RPMI8226 (cell line): ENCODE results near the gene PACS1.
A peak's percentile ranks its signal among the peaks of the same experiment; 100 is the strongest.
"Not testable (repeated sequence)": the region's sequence is repeated elsewhere in the genome, so short reads cannot be mapped to it uniquely, and the experiment has no call there.

Experiments
- DNase-seq: peaks from one replicate; pipeline ENCODE4 v3.0.0-alpha.2; 2015

PACS1 gene

DNA sequence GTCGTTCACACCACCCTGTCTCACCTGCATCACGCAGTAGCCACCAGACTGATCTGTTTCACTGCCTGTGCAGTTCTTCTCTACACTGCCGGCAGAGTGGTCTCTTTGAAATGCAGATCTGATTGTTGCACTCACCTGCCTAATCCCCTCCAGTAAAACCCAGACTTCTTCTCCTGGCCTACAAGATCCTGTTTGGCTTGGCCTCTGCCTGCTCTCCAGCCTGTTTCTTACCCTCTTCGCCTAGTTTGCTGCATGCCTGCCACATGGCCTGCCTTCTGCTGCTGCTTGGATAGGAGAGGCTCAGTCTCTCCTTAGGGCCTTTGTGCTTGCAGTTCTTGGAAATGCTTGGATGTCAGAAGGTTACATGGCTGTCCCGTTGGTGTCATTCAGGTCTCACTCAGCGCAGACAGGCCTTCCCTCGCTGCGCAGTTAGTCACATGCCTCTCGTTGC lies 42.0 kb downstream of the PACS1 start:
- DNase-seq = peak; percentile 26

DNA sequence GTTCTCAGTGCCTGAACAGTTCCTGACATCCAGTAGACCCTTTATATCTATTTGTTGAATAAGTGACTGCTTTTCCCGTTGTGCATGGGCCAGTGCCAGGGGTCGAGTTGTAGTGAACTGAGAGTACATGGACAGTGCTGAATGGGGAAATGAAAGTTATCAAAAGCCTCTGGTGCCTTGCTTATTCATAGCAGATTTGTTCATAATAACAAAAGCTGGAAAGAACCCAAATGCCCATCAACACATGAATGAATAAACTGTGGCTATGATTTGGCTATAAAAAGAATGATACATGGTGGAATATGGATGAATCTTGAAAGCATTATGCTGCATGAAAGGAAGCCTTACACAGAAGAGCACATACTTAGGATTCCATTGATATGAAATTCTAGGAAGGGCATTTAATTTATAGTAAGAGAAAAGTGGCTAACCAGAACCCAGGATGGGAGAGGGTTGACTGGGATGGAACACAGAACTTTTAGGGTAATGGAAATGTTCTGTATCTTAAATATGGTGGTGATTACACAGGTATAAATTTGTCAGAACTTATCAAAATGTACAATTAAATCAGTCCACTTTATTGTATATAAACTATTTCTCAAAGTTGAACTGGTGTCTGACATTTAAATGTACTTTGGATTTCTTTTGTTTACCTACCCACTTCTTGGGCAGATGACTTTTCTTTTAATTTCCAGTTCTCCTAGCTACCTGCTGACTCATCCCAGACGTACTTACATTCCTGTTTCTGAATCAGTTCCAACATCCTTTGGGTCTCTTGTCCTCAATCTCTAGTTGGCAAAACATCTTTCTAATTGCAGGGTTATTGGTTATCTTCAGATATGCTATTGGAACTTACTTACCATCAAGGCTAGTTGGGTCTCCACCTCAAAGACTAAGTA lies 42.8 kb downstream of the PACS1 start:
- DNase-seq = peak; percentile 85

DNA sequence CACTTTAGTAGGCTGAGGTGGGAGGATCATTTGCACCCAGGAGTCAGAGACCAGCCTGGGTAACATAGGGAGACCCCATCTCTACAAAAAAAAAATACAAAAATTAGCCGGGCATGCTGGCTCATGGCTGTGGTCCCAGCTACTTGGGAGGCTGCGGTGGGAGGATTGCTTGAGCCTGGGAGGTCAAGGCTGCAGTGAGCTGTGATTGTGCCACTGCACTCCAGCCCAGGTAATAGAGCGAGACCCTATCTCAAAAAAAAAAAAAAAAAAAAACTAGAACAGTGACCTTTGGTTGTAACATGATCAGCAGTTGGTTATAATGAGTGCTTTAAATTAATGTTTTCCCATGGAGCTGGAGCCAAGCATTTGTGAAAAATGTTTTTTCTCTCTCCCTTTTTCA lies 44.9 kb downstream of the PACS1 start:
- not testable (repeated sequence) for DNase-seq

DNA sequence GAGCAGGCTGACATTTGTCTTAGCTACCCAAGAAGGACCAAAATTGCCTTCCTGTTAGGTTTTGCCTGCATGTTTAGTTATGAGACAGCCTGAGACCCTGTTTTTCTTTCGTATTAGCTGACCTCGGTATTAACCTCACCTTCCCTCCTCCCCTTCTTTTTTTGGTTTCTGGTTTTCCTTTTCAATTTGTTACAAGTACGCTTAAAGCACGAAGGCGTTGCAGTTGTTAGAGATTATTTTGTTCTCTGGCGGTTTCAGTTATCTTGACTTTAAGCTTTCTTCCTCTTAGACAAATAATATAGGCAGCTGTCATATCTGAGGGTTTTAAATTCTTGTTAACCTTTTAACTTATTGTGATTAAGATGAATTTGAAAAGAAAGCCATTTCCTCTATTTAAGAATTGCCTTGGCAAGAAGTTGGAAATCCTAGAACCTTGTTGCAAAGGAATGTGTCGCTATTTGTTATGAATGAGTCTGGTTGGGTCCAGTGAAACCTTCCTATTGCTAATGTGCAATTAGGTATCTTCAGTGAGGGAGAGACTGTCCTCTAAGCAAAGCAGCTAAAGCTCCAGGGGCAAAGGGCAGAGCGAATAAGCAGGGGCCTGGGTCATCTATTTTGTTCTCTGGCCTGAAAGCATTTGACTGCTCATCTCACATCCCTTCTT lies 45.7 kb downstream of the PACS1 start:
- DNase-seq = no peak

DNA sequence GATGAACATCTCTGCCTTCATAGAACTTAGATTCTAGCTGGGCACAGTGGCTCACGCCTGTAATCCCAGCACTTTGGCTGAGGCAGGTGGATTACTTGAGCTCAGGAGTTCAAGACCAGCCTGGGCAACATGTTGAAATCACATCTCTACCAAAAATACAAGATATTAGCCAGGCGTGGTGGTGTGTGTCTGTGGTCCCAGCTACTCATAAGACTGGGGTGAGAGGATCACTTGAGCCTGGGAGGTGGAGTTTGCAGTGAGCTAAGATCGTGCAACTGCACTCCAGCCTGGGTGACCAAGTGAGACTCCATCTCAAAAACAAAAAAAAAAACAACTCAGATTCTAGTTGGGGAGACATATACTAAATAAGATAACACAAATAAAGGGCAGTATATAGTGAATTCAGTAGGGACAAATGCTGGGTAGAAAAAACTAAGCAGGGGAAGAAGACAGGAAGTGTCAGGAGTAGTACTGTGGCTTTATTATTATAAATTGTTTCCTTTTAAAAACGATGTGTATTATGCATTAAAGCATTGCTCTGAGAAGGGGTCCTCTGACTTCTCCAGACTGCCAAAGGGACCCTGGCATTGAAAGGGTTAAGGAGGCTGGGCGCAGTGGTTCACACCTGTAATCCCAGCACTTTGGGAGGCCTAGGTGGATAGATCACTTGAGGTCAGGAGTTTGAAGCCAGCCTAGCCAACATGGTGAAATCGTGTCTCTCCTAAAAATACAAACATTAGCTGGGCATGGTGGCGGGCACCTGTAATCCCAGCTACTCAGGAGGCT lies 46.7 kb downstream of the PACS1 start:
- no peak for DNase-seq

DNA sequence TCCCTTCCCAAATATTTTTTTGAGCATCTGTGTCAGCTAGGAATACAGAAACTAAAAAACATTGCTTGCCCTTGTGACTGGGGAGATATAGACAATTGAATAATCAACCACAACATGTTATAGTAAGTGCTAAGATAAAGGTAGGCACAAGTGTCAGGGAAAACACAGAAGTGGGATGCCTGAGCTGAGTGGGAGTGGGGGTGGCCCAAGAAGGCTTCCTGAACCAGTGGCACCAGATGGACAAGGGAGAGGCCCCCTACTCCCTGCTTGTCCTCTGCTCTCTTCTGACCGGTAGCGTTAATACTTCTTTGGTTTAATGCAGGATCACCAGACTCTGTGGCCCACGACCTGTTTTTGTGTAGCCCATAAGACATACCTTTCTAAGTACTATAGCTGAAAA lies 48.8 kb downstream of the PACS1 start:
- DNase-seq = no peak

DNA sequence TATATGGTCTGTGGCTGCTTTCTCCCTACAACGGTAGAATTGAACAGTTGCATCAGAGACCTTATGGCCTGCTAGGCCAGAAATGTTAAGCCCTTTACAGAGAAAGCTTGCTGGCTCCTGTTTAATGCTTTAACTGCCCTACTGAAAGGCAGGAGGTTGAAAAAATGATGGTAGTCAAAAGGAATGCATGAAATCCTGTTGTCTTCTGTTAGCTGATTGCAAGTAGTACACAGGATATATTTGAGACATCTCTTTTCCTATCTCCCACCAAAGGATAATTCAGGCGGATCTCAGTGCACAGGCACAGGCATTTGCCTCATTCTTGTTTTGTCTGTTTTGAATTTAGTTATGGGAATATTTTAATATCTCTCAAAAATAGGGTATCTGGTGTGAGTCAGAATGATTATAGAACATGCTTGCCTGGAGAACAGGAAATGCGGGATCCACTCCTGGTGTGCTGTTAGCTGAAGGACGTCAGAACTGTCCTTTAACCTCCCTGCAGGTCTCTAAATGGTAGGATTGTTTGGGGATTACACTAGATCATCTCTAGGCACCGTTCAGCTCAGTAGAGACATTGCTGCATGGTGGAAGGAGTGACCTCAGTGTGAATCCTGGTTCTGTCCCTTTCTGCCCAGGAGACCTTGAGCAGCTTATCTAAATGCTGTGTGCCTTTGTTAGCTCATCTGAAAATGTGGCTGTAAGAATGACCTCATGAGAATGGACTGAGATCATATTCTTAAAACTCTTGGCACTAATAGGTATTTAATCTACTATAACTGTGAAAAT lies 49.5 kb downstream of the PACS1 start:
- no peak for DNase-seq

DNA sequence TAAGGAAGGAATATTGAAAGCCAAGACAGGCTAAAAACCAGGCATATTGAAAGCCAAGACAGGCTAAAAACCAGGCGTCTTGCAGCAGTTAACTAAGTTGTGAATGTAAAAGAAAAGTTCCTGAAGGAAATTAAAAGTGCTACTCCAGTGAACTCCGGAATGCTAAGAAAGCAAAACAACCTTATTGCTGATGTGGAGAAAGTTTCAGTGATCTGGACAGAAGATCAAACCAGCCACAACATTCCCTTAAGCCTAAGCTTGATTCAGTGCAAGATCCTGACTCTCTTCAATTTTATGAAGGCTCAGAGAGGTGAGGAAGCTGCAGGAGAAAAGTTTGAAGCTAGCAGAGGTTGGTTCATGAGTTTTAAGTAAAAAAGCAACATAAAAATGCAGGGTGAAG lies 51.4 kb downstream of the PACS1 start:
- no peak for DNase-seq

DNA sequence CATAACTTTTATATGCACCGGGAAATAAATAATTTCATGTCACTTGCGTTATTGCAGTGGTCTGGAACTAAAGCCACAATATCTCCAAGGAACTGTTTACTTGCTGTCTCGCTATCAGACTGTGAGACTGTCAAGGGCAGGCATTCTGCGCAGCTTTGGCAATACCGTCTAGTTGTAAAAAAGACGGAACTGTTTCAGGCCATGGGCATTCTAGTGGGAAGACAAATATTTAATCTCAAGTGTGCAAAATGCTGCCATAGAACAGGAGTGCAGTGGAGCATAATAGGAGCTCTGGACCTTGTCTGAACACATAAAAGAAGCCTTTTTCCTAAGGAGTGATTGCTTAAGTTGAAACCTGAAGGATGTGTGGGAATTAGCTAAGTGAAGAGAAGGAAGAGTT lies 53.8 kb downstream of the PACS1 start:
- no peak for DNase-seq

DNA sequence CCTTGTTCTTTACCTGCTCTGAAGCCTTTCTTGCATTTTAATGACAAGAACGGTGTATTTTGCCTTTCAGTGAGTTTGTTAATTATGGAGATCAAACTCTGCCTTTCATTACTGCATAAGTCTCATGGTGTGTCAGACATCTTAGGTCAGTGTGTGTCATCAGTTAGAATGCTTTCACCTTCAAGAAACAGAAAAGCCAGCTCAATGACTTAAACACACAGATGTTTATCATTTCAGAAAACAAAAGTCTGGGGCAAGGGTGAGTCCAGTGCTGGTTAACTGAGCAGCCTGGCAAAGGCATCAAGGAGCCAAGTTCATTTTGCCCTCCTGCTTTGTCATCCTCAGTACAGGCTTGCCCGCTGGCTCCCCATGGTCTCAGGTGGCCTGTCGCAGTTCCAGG lies 54.5 kb downstream of the PACS1 start:
- no peak for DNase-seq

DNA sequence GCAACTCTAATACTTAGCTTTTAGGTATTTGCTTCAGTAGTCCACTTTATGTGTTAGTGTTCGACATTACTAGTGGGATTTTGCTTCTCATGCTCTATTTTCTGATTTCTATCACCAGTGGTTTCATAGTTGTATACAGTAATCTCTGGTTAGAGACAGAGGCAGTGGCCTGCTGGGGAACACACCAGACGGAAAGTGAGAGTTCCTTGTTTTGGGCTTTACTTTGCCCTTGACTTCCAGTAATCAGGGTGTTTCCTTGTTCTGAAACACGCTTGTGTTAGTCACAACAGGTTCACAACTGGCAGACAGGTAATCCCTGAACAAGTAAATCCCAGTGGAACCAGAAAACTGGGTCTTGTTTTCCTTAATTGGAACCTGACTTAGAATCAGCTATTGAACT lies 56.0 kb downstream of the PACS1 start:
- DNase-seq = no peak

DNA sequence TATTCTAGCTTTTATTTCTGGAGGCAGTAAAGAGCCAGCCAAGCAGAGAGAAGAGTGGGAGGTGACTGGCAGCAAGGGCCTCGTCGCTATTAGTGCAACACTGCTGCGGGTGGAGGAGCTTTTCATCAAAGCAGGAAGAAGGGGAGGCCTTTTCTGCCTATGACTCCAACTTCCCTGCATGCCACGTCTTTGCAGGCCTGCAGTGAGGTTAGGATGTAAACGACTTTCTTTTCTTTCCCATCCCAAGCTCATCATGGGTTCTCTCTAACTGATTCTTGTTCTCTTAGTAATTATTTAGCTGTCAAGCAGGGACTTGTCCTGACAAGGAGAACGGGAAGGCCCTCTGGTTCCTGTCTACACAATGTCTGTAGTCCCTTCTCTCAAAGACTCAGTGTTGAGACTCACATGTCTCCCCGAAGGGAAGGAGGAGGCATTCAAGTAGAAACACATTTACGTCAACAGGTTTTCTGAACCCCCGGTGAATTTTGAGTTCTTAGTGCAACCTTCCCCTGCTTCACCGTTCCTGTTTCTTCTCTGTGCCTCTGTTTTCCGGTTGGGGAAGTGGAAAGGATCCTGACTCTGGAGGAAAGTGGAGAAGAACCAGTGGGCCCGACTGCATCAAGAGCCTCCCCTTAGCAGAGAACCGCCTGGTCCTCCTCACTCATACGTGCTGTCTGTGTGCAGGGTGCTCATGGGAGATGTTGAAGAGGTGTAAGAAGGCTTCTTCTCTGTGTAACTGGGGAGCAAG lies 56.9 kb downstream of the PACS1 start:
- no peak for DNase-seq

DNA sequence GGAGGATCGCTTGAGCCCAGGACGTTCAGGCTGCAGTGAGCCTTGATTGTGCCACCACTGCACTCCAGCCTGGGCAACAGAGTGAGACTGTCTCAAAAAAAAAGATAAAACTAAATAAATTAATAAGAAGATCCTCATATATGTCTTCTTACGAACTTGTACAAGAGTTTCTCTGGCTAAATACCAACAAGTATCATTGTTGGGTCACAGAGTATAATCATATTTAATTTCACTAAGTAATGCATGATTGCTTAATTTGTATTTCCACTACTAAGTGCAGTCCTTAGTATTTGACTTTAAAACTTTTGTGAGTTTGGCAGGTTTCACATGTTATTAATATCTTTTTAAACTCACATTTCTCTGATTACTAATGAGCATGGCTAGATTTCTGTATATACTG lies 60.9 kb downstream of the PACS1 start:
- DNase-seq = no peak

DNA sequence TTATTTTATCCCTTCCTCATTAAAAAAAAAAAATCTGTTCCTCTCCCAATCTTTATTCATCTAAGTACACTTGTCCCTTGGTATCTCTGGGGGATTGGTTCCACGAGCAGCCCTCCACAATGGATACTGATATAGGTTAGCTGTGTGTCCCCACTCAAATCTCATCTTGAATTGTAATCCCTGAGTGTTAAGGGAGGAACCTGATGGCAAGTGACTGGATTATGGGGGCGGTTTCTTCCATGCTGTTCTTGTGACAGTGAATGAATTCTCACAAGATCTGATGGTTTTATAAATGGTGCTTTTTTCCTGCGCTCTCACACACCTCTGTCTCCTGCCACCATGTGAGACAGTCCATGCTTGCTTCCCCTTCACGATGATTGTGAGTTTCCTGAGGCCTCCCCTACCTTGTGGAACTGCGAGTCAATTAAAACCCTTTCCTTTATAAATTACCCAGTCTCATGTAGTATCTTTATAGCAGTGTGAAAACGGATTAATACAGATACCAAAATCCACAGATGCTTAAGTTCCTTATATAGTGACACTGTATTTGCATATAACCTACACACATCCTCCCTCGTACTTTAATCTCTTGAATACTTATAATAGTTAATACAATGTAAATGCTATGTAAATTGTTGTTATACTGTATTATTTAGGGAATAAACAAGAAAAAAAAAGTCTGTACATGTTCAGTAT lies 62.0 kb downstream of the PACS1 start:
- no peak for DNase-seq

DNA sequence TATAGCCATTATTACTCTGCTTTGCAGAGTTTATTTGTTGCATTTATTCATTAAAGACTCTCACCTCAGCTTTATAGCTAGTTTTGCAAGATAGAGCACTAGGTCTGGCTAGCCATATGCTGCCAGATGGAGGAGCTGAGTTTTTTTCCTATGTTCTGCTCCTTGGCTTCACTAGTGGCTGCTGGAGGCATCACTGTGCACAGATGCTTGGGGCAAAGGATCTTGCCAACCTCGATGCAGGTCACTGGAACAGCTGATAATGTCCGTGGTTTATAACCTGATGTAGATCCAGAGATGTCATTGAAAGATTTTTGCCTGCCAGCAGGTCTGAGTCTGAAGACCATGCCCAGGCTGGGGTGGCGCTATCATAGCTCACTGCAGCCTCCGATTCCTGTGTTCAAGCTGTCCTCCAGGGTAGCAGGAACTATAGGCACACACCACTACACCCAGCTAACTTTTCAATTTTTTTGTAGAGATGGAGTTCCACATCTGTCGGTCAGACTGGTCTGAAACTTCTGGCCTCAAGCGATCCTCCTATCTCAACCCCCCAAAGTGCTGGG lies 63.2 kb downstream of the PACS1 start:
- DNase-seq = peak; percentile 32

DNA sequence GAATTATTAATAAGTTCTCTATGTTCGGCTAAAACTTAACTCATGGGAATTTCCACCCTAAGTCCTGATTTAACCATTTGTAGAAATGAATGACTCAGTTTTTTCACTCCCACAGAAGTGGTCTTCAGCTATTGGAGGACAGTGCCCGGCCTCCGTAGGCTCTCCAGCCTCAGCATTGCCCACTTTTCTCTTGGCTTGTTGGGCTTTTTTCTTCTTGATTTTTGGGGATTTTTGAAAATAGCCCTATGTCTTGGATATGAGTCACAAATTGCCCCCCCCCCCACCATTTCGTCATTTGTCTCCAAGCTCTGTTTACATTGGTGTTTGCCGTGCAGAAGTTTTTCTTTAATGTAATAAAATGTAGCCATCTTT lies 66.7 kb downstream of the PACS1 start:
- no peak for DNase-seq

DNA sequence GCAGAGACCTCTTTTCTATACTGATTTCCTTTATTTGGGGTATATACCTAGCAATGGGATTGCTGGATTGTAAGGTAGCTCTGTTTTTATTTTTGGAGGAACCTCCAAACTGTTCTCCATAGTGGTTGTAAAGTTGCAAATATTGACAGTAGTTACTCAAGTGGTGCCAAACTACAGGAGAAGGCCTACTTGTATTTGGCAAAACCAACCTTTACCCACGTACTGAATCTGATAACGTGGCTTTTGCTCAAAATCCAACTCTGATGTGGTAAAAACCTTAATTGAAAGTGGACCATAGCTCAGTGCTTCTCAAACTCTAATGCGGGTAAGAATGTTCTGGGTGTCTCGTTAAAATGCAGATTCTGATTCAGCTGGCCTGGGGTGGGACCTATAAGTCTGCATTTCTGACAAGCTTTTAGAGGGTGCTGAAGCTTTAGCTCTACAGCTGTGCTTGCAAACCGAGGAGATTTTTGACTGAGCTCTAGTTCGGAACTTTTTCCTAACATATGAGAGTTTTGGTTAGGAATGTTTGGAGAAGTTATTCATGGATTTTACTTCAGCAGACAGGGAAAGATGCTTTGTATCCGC lies 69.8 kb downstream of the PACS1 start:
- no peak for DNase-seq

DNA sequence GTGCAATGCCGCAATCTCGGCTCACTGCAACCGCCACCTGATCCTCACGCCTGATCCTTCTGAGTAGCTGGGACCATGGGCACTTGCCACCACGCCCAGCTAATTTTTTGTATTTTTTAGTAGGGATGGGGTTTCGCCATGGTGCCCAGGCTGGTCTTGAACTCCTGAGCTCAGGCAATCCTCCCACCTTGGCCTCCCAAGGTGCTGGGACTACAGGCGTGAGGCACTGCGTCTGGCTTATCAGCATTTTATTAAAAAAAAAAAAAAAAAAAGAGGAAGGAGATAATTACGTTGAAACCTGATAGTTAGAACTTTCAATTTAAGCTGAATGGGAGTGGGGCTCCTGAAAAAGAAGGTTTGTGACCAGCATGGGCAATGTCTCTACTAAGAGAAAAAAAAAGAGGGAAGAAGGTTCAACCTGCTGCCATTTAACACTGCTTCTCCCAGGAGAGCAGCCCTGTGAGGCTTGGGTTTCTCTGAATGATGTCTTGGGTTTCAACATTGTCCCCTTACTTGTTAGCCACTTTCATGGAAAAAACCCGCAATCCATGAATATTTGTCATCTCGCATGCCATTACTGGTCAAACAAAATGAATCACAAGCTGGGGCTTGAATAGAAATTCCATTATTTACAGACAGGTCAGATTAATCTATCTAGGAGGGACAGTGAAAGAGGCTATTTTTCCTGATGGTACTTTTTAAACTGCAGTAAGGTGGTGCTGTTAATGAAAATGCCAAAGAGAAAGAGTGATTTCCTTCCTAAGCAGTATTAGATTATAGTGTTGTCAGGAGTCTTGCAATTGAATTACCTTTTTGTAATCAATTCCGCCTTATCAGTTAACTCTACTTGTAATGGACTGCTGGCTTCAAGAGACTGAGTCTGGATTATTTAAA lies 72.5 kb downstream of the PACS1 start:
- DNase-seq = no peak

DNA sequence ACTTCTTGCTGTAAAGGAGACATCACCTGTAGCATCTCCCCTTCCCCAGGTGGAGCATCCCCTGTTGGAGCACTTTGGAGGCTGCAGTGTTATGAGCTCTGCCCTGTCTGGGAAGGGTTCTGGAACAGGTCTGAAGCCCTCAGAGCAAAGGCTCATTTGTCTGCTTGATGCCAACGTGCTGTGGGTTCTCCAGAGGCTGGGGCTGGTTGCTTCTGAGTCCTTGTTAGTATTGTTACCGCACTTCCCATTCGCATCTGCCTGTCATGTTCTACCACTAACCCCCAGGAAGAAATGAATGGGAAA lies 73.1 kb downstream of the PACS1 start:
- no peak for DNase-seq
